Muscle layer of duodenum (tissue), 2 donors: ENCODE data around the gene INTS6.

Source experiments
- H3K27ac ChIP-seq: one replicate; pipeline ENCODE4 v1.7.0; 2013; ENCODE audit warnings: mild to moderate bottlenecking, low read length
- H3K27me3 ChIP-seq: one replicate; pipeline ENCODE4 v1.7.0; 2013; ENCODE audit warnings: low read depth, mild to moderate bottlenecking, control low read depth, low read length
- H3K36me3 ChIP-seq, 2 donors: one replicate each; pipeline ENCODE4 v1.7.0; 2013; ENCODE audit warnings: low read length in 2 of 2, control low read depth in 1 of 2, mild to moderate bottlenecking in 1 of 2; ENCODE audit not compliant: insufficient read depth in 2 of 2, control insufficient read depth in 1 of 2
- H3K4me1 ChIP-seq, 2 donors: one replicate each; pipeline ENCODE4 v1.7.0; 2013; ENCODE audit warnings: low read length in 2 of 2, mild to moderate bottlenecking in 2 of 2, control low read depth in 1 of 2, moderate library complexity in 1 of 2; ENCODE audit not compliant: insufficient read depth in 2 of 2, control insufficient read depth in 1 of 2
- H3K4me3 ChIP-seq, 2 donors: one replicate each; pipeline ENCODE4 v1.7.0; 2013; ENCODE audit warnings: low read length in 2 of 2, low read depth in 1 of 2, mild to moderate bottlenecking in 1 of 2
- H3K9me3 ChIP-seq, 2 donors: one replicate each; pipeline ENCODE4 v1.7.0; 2013; ENCODE audit warnings: low read length in 2 of 2, control low read depth in 1 of 2, mild to moderate bottlenecking in 1 of 2; ENCODE audit not compliant: control insufficient read depth in 1 of 2
- donor health status: healthy.

INTS6 gene

GRCh38 chr13:51361106-51361505 lies 91.7 kb downstream of the INTS6 start:
- Histone ChIP-seq H3K9me3 (no peaks in the 10 kb centered on the region), H3K27ac (no peak overlapping the region), H3K36me3 (peaks cover 8 to 19% of the 10 kb centered on the region in 2 donors), H3K4me3 (no peak overlapping the region), H3K27me3 (no peaks in the 10 kb centered on the region), H3K4me1 (peaks cover 0 to 8% of the 10 kb centered on the region in 2 donors)

DNA sequence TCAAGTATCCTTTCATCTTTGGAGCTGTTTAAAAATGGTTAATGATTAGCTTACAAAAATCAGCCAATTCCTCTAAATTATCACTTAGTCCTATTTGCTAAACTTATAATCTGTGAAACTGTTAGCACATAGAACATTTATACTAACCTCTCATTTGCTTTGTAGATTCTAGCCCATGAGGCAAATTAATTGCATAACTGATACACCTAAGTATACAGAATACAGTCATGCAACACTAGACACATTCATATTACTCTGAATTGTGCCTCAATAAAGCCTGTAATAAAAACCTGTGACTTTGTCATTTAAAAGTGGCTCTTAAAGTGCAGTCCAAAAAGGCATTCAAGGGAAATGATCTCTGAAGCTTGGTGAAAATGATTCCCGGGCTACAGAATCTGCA lies 92.3 kb downstream of the INTS6 start:
- no peak overlapping the region for H3K4me3 ChIP-seq
- H3K36me3 ChIP-seq = peaks cover 8 to 19% of the 10 kb centered on the region in 2 donors
- H3K9me3 ChIP-seq = no peaks in the 10 kb centered on the region
- H3K27ac ChIP-seq = no peak overlapping the region
- no peaks in the 10 kb centered on the region for H3K27me3 ChIP-seq
- H3K4me1 ChIP-seq = peaks cover 0 to 8% of the 10 kb centered on the region in 2 donors

- Histone ChIP-seq H3K4me1 (peaks cover 0 to 8% of the 10 kb centered on the region in 2 donors), H3K9me3 (no peaks in the 10 kb centered on the region), H3K27ac (no peak overlapping the region), H3K4me3 (no peak overlapping the region), H3K27me3 (no peaks in the 10 kb centered on the region), H3K36me3 (peaks cover 0 to 11% of the 10 kb centered on the region in 2 donors)
Measured at GRCh38 chr13:51359352-51359751, 93.5 kb downstream of the INTS6 start.

DNA sequence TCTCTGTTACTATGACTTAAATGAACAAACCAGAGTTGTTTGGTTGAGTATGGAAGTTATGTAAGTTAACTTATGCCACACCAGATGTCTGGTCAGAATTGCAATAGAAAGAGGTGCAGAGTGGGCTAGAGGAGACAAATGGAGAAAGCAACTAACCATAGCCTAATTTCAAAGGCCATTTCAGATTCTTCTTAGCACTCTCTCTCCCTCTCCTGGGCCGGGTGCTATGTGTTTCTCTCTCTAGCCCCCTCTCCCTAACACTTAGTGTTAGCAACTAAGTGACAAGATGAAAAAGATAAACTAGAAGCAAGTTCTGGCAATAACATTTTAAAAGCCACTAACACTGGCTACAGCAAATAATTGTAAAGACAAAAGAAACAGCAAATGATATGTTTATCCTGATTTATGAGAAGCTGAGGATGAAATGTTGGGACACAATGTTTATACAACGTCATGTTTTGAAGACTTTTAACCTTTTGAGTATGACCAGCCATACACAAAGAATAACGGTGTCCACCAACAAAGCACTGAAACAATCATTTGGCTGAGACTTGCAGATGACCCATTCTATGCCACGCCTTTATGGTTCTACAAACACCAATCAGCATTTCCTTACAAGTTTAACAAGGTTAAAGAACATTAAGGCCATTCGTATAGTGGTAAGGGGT lies 94.8 kb downstream of the INTS6 start:
- Histone ChIP-seq H3K4me1 (peaks cover 0 to 8% of the 10 kb centered on the region in 2 donors), H3K9me3 (no peaks in the 10 kb centered on the region), H3K27ac (no peak overlapping the region), H3K36me3 (peaks cover 0 to 10% of the 10 kb centered on the region in 2 donors), H3K27me3 (no peaks in the 10 kb centered on the region), H3K4me3 (no peak overlapping the region)

- Histone ChIP-seq H3K27me3 (no peaks in the 10 kb centered on the region), H3K27ac (no peak overlapping the region), H3K4me3 (no peak overlapping the region), H3K36me3 (no peaks in the 10 kb centered on the region), H3K9me3 (no peaks in the 10 kb centered on the region), H3K4me1 (peaks cover 0 to 8% of the 10 kb centered on the region in 2 donors)
Measured at GRCh38 chr13:51355217-51355616, 97.6 kb downstream of the INTS6 start.

DNA sequence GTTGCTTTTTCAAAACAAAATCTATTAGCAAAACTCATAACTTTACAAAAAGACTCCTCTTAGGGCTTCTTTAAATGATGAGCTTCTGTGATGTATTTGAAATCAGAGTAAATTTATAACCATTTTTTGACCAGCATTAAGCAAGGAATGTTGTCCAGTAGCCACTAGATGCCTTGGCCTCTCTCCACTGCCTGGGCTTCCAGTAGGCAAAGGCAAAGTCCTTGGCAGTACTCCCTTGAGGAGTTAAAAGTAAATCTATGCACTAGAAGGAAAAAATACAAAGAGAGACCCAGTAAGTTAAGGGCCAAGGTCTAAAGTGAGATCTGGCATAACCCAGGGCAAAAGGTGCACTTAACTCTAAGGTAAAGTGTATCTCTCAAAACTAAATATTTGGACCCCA lies 103.8 kb downstream of the INTS6 start:
- Histone ChIP-seq H3K27ac (no peak overlapping the region), H3K4me1 (no peaks in the 10 kb centered on the region), H3K9me3 (no peaks in the 10 kb centered on the region), H3K36me3 (no peaks in the 10 kb centered on the region), H3K27me3 (no peaks in the 10 kb centered on the region), H3K4me3 (no peak overlapping the region)

DNA sequence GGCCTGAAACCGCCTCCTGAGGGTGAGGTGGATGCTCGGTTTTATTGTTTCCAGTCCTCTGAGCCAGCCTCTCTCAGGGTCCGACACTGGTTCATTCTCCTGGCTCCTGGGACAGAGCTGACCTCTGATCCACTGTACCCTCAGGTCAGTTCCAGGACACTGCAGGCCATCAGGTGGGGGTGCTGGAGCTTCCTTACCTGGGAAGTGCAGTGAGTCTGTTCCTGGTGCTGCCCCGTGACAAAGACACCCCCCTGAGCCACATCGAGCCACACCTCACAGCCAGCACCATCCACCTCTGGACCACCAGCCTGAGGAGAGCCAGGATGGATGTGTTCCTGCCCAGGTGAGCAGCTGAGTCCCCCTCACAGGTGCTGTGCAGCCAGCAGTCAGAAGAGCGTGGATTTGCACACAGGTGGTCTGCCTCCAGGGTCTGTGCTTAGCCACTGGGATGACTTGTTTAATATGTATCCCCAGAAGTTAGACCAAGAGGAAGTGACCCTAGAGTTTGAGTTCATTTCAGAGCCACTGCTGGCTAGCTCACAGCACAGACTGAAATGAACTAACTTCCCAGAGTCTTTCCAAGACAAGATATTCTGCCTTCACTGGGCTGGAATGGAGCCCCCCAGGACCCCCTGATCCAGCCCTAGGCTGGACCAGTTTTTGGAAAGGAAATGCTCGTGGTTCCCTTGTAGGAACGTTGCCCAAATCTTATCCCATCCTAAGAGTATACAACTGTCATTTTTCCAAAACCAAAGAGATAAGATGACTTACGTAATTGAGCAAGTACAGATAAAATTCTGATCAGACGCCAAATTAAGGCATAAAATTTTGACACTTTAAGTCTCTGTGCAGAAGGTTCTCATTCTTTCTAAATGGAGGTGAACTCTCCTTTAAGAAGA lies 104.5 kb downstream of the INTS6 start:
- H3K27ac ChIP-seq = no peak overlapping the region
- no peaks in the 10 kb centered on the region for H3K9me3 ChIP-seq
- no peak overlapping the region for H3K4me3 ChIP-seq
- H3K4me1 ChIP-seq = no peaks in the 10 kb centered on the region
- no peaks in the 10 kb centered on the region for H3K36me3 ChIP-seq
- H3K27me3 ChIP-seq = no peaks in the 10 kb centered on the region

- no peaks in the 10 kb centered on the region for H3K9me3 ChIP-seq
- H3K4me1 ChIP-seq = no peaks in the 10 kb centered on the region
- H3K36me3 ChIP-seq = no peaks in the 10 kb centered on the region
- no peaks in the 10 kb centered on the region for H3K27me3 ChIP-seq
- H3K27ac ChIP-seq = no peak overlapping the region
- H3K4me3 ChIP-seq = no peak overlapping the region
Measured at GRCh38 chr13:51347099-51347498, 105.7 kb downstream of the INTS6 start.

DNA sequence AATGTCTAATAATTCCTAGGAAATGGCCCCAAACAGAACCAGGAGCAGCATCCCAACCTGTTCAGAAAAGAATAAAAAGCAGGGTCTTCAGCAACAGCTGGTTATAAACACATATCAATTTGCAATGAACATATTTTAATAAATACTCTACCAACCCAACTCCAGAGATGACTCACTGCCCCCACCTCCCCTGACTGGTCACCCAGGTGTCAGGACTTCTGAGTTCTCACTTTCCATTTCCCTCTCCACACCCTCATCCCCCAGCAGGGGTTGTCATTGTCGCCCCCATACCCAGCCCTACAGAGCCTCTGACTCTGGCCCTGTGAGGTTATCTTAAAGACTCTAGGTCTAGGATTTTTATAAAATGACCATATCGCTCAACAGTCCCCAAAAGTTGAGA lies 106.4 kb downstream of the INTS6 start:
- Histone ChIP-seq H3K27me3 (no peaks in the 10 kb centered on the region), H3K36me3 (no peaks in the 10 kb centered on the region), H3K9me3 (no peaks in the 10 kb centered on the region), H3K4me3 (no peak overlapping the region), H3K4me1 (no peaks in the 10 kb centered on the region), H3K27ac (no peak overlapping the region)

- Histone ChIP-seq H3K9me3 (no peaks in the 10 kb centered on the region), H3K27me3 (no peaks in the 10 kb centered on the region), H3K4me1 (no peaks in the 10 kb centered on the region), H3K27ac (no peak overlapping the region), H3K36me3 (no peaks in the 10 kb centered on the region), H3K4me3 (no peak overlapping the region)
Measured at GRCh38 chr13:51343475-51343874, 109.4 kb downstream of the INTS6 start.

DNA sequence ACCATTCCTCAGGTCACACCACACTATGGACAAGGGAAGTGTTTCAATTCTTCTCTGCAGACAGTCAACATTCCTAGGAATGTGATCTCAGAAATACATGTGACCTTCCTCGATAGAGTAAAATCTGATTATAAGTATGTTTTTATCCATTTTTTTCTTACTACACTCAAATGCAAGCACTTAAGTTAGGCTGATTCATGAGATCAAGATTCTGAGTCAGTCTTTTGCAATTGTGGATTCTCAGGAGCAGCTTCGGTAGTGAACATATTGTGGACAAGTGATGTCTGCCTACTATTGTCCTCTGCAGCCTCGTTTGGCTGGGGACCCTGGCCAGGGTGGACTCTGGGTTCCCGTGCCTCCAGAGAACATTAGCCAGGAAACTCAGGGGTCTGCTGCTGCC lies 110.1 kb downstream of the INTS6 start:
- no peaks in the 10 kb centered on the region for H3K27me3 ChIP-seq
- H3K36me3 ChIP-seq = no peaks in the 10 kb centered on the region
- H3K4me1 ChIP-seq = no peaks in the 10 kb centered on the region
- H3K9me3 ChIP-seq = no peaks in the 10 kb centered on the region
- H3K4me3 ChIP-seq = no peak overlapping the region
- H3K27ac ChIP-seq = no peak overlapping the region
